ES-I3 (cell line): ENCODE results near the gene PAX7.
A peak's percentile ranks its signal among the peaks of the same experiment; 100 is the strongest.

Experiments used
- H3K36me3 ChIP-seq: 2 replicates; pipeline ENCODE4 v1.6.1; 2013; ENCODE audit warnings: mild to moderate bottlenecking, low read length, control low read depth, moderate library complexity; ENCODE audit not compliant: insufficient read depth
- H3K4me1 ChIP-seq: 2 replicates; pipeline ENCODE4 v1.6.1; 2013; ENCODE audit warnings: mild to moderate bottlenecking, control low read depth, low read length; ENCODE audit not compliant: insufficient read depth
- H3K9ac ChIP-seq: 2 replicates; pipeline ENCODE4 v1.6.1; 2013; ENCODE audit warnings: low read depth, mild to moderate bottlenecking, low read length, moderate library complexity
- H3K9me3 ChIP-seq: 2 replicates; pipeline ENCODE4 v1.6.1; 2013; ENCODE audit warnings: mild to moderate bottlenecking, low read length, moderate library complexity; ENCODE audit not compliant: control insufficient read depth, insufficient read depth

The PAX7 gene

GRCh38 chr1:18606443-18607288 lies 24.0 kb upstream of the PAX7 start:
- Histone ChIP-seq H3K36me3 (no peaks in the 10 kb centered on the region), H3K4me1 (peaks cover 10% of the 10 kb centered on the region; the same call in 1 of the 2 replicates), H3K9me3 (no peaks in the 10 kb centered on the region), H3K9ac (no peak overlapping the region)

- Histone ChIP-seq H3K9ac (no peak overlapping the region), H3K9me3 (no peaks in the 10 kb centered on the region), H3K4me1 (peaks cover 10% of the 10 kb centered on the region; the same call in 1 of the 2 replicates), H3K36me3 (no peaks in the 10 kb centered on the region)
These were observed 23.3 kb upstream of the PAX7 start for GRCh38 chr1:18607289-18607760.

GRCh38 chr1:18608534-18608933 lies 22.1 kb upstream of the PAX7 start:
- Histone ChIP-seq H3K9me3 (no peaks in the 10 kb centered on the region), H3K9ac (no peak overlapping the region), H3K4me1 (peaks cover under 1% of the 10 kb centered on the region; the same call in 1 of the 2 replicates), H3K36me3 (no peaks in the 10 kb centered on the region)

GRCh38 chr1:18611311-18611710 lies 19.3 kb upstream of the PAX7 start:
- peaks cover 6% of the 10 kb centered on the region; the same call in 1 of the 2 replicates for H3K9me3 ChIP-seq
- H3K36me3 ChIP-seq = no peaks in the 10 kb centered on the region
- H3K9ac ChIP-seq = no peak overlapping the region
- no peaks in the 10 kb centered on the region for H3K4me1 ChIP-seq

- Histone ChIP-seq H3K36me3 (no peaks in the 10 kb centered on the region), H3K9ac (no peak overlapping the region), H3K9me3 (peaks cover 6% of the 10 kb centered on the region; the same call in 1 of the 2 replicates), H3K4me1 (no peaks in the 10 kb centered on the region)
These were observed 18.6 kb upstream of the PAX7 start for GRCh38 chr1:18612073-18612472.

GRCh38 chr1:18614069-18614735 lies 16.4 kb upstream of the PAX7 start:
- Histone ChIP-seq H3K9me3 (peaks cover 6% of the 10 kb centered on the region; the same call in 1 of the 2 replicates), H3K36me3 (no peaks in the 10 kb centered on the region), H3K9ac (no peak overlapping the region), H3K4me1 (no peaks in the 10 kb centered on the region)

DNA sequence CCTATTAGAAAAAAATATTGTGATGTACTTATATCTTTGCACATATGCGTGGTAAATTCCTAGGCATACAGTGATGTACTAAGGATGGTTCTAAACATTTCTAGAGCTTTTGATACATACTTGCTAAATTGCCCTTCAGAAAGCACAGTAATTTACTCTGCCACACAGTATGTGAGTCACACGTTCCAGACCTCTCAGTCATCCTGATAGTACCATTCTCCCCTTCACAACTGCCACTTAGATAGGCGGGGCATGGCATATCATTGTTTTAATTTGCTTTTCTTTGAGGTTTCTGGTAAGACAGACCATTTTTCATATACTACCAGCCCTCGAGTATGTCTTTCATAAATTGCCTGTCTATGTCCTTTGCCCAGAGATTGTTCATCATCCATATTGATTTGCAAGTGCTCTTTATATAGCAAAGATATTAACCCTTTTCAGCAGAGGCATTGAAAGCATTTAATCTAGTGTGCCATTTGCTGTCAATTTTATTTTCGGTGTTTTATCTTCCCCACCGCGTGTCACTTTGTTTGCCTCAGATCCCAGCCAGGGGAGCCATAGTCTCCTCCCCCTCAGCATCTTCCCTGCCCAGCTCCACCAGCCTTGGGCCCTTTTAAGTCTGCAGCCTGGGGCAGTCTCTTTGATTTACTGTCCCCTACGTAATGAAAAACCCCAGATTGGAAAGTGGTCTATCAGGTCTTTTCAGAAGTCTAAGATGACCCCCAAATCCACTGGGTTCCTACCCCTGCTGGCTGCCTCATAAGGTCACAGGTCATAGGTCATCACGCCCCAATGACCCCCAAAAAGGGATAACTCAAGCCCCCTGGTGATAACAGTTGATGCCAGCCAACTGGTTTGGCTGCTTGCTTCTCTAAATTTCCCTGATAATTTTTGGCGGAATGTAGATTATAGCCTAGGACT lies 11.8 kb upstream of the PAX7 start:
- peaks cover 5% of the 10 kb centered on the region; the same call in 1 of the 2 replicates for H3K9me3 ChIP-seq
- H3K9ac ChIP-seq = no peak overlapping the region
- H3K36me3 ChIP-seq = no peaks in the 10 kb centered on the region
- H3K4me1 ChIP-seq = no peaks in the 10 kb centered on the region

- Histone ChIP-seq H3K36me3 (no peaks in the 10 kb centered on the region), H3K4me1 (no peaks in the 10 kb centered on the region), H3K9ac (no peak overlapping the region), H3K9me3 (no peaks in the 10 kb centered on the region)
These were observed 11.2 kb upstream of the PAX7 start for GRCh38 chr1:18619467-18619835.

GRCh38 chr1:18628511-18628910 lies 2.1 kb upstream of the PAX7 start:
- Histone ChIP-seq H3K36me3 (no peaks in the 10 kb centered on the region), H3K4me1 (peaks cover 13% of the 10 kb centered on the region; the same call in 1 of the 2 replicates), H3K9ac (no peak overlapping the region), H3K9me3 (no peaks in the 10 kb centered on the region)

- Histone ChIP-seq H3K36me3 (no peaks in the 10 kb centered on the region), H3K9me3 (no peaks in the 10 kb centered on the region), H3K4me1 (peaks cover 13% of the 10 kb centered on the region; the same call in 1 of the 2 replicates), H3K9ac (peak overlapping the region; percentile 68; the same call in 1 of the 2 replicates)
These were observed 761 bp upstream of the PAX7 start for GRCh38 chr1:18629659-18630510.

DNA sequence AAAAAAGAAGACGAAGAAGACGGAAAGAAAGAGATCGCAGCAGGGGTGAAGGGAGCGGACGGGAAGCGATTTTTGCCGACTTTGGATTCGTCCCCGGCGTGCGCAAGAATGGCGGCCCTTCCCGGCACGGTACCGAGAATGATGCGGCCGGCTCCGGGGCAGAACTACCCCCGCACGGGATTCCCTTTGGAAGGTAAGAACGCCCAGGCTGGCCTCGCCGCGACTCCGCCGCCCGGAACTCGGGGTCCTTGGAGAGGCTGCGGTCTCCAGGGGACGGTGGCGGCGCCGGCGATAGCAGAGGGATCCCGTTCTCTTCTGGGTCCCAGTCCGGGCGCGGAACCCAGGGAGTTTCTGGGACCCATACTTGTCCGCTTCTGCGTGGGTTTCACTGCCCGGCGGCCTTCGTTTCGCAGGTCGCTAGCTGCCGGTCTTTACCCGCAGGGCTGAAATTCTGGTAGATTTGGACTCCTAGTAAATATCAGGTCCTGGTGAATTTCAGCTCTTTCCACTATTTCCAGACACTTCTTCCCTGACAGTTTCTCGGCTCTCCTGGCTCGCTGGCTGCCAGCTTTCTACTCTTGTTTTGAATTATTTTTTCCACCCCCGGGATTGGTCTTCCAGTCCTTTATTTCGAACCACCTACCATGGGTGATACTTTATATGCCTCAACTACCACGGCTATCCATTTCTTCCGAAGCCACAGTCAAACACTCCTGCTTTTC lies 1.0 kb downstream of the PAX7 start:
- Histone ChIP-seq H3K4me1 (peaks cover 18% of the 10 kb centered on the region), H3K9ac (peak overlapping the region; percentile 50; the same call in 1 of the 2 replicates), H3K9me3 (no peaks in the 10 kb centered on the region), H3K36me3 (no peaks in the 10 kb centered on the region)

- Histone ChIP-seq H3K4me1 (peaks cover 17% of the 10 kb centered on the region), H3K36me3 (no peaks in the 10 kb centered on the region), H3K9me3 (no peaks in the 10 kb centered on the region), H3K9ac (peak overlapping the region; percentile 50; the same call in 1 of the 2 replicates)
These were observed 1.6 kb downstream of the PAX7 start for GRCh38 chr1:18632218-18632588.
